GM19324 (cell line): ENCODE data around the gene ADCY4.
"Not testable (repeated sequence)": the region's sequence is repeated elsewhere in the genome, so short reads cannot be mapped to it uniquely, and the experiment has no call there.

Source experiments
- ATAC-seq: cut with Tn5 transposase; IDR thresholded peaks from one replicate; pipeline ENCODE4 v1.9.1; 2021; ENCODE audit warnings: mild to moderate bottlenecking, moderate library complexity; ENCODE audit not compliant: unreplicated experiment, low FRiP score

ADCY4 gene

DNA sequence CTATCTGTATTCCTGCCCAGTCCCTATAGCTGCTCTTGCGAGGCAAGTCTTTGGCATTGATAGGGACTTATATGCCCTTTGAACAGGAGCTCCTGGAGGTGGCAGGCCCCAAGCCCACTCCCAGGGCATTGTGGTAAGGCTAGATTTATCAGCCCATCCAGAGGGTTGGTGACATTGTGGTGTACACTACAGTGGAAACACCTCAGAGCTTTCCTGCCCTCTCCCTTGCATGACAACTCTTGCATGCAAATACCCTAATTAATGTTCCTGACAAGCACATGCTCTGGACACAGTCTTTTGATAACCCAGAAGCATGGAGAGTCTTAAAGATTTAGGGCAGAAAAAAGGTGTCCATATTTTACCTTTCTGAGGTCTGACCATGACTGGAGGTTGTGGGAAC, 5.7 kb upstream of the ADCY4 start:
- ATAC-seq = no peak

DNA sequence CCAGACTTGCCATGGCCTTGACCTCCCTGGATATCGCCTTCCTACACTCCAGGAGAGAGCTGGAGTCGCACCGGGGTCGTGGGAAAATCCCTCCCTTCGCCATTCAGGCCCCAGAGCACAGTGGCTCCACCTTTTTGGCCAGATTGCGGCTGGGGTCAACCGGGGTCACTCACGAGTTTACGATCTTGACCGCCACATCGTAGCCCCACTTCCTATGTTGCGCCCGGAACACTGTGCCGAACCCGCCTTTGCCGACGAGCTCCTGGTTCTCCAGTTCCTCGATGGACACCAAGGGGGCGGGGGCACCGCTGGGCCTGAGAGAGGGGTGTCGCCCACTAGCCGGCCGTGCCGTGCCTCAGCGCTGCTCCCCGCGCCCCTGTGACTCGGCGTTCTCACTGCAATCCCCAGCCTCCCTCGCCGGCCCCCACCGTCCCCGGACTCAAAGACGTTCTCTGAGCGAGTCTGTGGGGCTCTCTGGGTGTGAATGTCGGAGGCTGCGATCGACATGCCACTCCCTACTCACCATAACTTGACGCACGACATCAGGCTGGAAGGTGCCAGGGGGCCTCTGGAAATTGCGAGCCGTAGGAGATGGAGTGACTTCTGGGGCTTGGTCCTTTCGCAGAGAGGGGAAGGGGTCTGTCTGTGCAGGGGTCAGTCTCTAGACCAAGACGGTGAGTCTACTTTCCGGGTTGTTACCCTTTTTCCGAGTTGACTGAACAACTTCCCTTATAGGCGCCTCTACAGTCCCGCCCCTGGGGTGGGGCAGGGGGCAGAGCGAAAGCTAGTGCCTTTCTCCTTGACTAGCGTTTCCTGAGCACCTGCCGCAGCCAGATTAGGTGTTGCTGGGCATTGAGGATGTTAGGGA, 4.6 kb upstream of the ADCY4 start, which contains the start of gene RIPK3:
TSS of gene RIPK3 (minus strand) at position 708 of the 868 bp plus-strand sequence. CDS start at position 543, 165 bp downstream.
- peak; percentile 91 for ATAC-seq

DNA sequence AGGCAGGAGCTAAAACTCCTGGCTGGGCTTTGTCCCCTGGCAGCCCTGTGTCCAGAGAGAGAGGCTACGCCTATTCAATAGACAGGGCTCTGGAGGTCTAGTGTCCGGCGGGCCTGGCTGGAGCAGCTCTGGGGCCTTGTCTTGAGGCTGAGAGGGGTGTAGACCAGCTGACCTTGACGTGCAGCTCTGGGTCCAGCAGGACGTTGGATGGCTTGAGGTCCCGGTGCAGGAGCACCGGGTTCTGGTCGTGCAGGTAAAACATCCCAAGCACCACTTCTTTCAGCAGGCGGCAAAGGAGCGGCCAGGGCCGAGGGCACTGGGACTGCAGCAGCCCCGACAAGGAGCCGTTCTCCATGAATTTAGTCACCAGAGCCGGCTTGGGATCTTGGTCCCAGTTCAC, 4.0 kb upstream of the ADCY4 start:
- no peak for ATAC-seq

DNA sequence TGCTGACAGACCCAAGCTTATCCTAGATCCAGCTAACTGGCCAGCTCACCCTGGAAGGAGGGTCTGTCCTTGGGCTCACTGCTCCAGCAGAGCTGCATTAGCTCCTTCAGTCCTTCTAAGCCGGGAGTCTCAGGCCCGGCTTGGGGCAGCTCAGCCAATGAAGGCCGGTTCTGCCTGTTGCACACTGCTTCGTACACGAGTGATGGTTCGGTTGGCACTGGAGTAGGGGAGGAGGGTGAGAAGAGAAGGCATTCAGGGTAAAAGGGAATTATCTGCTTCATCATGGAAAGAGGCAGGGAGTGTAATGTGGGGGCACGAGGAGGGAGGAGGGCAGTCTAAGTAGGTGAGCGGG, 2.9 kb upstream of the ADCY4 start:
- ATAC-seq = no peak

DNA sequence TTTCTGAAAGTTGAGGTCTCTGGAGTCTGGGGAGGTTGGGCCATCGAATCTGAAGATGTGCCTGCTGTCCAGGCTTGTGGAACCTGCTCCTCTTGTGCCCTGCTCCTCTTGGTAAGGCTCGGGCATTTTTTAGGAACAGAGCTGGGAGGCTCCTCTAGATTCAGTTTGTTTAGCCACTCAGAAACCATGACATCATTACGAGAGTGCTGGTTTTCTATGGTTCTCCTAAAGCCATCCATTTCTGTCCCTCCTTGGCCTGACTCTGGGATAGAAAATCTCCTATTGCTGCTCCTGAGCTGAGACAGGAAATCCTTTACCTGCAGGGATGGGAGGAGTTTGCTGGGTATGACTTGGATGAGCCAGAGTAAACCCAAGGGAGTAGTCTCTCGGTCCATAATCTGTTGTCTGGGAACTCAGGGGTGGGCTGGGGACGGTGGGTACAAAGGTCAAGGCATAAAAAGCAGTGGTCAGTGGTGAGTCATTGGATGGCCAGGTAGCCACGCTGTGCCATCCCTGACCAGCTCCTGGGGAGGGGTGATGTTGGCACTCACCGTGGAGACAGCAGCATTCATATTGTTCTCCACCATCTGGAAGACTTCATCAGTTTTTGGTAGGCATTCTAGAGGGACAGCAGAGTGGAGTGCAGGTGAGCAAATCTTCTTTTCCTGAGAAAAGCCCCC, 2.4 kb upstream of the ADCY4 start:
- ATAC-seq = no peak

DNA sequence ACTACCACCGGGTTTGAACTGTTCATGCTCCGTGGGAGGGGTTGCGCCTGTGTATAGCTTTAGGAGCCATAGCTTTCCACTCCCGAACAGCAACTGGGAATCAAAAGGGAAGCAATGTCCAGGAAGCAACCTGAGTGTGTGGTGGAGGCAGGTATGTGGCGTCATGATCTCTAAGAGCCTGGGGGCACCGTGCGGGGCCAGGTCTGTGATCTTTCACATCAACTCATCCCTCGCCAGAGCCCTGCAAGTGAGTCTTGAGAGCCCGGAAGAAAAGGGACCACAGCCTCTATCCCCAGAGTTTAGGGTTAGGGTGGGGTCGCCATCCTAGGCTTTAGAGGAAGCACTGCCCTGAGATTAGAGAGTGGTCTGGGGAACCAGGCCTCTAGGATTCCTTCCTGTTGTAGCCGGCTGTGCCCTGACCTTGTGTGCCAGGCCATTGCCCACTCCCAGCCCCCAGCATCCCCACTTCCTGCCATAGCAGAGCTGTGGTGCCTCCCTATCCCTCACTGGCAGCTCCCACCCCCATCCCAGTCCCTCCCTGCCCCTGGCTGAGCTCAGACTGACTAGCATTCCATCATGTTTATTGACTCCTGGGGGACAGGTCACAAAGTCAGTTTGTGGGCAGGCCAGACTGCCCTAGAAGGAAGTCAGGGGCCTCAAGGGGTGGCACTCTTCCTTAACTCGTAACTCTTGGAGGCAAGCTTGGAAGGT, 745 bp upstream of the ADCY4 start:
- ATAC-seq = no peak

DNA sequence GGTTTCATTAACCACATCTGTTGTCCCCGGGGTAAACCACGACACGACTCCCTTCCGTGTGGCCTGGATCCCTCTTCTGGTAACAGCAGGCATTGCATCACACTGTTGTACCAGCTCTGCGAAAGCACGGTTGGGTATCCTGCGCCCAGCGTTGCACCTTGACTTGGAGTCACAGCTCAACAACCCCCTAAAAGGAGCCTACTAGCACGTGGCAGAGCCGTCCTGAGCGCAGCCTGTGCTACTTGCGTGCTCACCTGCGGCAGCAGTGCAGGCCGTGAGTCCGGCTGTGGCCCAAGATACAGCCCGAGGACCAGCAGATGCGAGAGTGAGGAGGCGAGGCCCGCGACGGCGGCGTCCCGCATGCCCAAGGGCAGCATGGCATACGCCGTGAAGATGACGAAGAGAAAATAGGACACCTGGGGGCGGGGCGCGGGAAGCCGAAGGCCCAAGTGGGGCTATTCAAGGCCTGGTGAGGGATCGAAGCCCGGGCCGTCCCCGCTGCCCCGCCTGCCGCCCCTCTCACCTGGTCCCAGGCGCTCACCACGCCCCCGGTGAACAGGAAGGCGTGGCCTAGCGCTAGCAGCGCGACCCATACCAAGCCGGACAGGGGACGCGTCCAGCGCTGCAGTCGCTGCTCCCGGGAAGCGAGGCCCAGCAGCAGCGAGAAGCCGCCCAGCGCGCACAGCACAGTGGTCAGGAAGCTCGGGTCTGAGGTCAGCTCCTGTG, 2.4 kb downstream of the ADCY4 start:
- peak; percentile 86 for ATAC-seq

DNA sequence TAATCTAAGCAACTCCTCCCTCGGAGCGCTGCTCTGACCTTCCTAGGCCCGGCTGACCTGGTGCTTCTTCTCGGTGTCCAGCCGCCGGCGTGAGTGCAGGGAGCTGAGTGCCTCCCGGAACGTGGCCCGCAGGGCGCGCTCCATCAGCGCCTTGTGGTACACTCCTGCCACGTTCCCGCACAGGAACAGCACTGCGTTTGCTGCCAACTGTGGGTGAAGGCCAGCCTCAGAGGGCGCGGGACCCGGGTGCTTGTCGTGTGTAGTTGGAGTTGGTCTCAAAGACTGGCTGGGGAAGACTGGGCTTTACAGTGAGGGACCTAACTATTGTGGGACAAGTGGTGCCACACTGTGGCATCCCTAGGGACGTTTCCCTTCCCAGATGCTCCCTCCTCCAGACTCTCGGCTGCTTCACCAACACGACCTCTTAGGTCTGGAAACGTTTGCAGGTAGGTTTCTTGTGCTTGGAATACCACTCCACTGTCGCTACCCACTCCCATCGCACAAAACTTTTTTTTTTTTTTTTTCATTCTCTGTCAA, 3.1 kb downstream of the ADCY4 start:
- no peak for ATAC-seq

DNA sequence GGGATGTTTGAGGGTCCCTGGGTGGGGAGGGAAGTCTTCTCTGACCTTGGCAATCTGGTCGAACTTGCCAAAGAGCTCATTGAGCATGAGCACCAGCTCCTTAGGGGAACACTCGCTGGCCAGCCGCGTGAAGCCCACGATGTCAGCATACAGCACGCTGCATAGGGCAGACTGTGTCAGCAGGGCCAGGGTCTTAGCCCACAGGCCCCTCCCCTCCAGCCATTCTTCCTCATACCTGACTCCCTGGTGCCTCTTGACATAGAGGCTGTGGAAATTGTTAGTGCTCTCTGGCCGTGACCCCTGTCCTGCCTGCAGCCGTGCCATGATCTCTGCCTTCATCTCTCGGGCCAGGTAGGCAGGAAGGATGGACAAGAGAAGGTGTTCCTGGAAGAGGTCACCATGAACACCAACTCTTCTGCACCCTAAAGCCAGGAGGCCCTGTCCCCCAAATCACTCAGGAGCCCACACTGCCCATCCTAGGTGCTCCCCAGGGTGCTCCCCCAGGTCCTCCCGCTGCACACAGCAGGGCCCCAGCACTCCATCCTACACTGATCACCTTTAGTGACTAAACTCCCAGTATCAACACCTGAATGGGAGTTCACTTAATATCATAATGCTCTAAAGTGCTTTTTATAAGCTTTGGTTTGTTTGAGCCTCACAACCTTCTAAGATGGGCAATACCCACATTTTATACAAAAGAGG, 3.7 kb downstream of the ADCY4 start:
- no peak for ATAC-seq

DNA sequence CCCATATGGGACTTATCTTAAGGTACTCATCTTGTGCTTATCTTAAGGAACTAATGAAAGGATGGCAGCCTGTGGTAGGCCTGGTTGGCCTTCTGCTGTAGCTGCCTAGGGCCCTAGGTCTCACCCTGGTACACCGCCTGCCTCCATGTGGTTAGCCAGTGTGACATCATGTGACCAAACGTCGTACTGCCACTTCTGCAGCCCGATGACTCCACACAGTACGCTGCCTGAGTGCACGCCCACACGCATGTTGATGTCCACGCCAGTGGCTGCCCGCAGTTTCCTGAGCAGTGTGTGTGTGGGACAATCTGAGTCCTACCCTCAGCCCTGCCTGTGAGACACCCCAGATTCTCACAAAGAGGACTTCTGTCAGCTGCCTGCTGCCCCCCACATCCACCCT, 5.1 kb downstream of the ADCY4 start:
- ATAC-seq = no peak

DNA sequence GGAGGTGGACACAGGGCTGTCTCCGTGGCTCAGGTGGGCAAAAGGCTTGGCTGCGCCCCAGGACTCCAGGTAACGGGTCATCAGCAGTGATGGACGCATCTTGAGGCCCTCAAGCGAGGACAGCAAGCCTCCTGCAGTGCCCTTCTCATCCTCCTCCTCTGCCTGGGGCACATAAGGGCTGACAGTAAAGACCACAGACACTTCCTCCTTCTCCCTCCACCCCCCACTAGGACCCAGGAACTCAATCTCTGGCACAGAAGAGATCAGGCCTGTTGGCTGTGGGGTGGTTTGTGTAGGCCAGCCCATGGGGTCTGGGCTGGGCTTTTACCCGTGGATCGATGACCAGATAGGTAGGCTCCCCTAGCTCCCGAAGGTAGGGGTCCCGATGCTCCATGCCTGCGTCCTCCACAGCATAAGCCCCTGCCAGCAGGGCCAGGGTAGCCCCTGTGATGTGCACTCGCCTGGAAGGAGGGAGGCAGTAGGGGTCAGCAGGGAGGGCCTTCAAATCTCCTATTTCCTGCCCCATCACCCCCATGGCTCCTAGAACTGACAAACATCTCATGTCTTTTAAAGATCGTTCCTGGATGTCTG, 5.7 kb downstream of the ADCY4 start:
- no peak for ATAC-seq

DNA sequence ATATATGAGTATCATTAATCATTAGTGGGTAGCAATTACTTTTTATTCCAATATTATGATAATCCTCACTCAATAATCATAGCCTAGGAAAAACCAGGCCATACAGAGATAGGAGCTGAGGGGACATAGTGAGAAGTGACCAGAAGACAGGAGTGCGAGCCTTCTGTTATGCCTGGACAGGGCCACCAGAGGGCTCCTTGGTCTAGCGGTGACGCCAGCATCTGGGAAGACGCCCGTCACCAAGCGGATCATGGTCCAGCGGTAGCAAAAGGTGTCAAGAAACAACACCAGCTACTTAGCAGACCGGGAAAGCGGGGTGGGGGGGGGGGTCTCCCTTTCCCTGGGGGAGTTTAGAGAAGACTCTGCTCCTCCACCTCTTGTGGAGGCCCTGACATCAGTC, 7.0 kb downstream of the ADCY4 start:
- not testable (repeated sequence) for ATAC-seq

DNA sequence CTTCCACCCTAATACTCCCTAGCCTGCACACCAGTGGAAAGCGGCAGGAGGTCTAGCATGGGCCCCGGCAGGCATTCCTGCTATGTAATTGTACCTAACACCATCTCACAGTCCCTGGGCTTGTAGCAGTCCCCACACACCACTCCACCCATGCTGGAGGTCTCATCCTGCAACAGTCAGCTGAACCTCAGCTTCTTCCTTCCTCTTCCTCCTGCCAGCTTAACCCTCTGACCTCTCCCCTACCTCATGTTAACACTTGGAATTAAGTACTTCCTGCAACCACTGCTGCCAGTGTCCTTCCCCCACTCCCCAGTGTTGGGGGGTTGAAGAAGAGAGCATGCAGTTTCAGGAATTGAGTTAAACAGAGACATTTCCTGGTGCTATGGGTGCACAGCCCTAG, 7.6 kb downstream of the ADCY4 start:
- no peak for ATAC-seq

DNA sequence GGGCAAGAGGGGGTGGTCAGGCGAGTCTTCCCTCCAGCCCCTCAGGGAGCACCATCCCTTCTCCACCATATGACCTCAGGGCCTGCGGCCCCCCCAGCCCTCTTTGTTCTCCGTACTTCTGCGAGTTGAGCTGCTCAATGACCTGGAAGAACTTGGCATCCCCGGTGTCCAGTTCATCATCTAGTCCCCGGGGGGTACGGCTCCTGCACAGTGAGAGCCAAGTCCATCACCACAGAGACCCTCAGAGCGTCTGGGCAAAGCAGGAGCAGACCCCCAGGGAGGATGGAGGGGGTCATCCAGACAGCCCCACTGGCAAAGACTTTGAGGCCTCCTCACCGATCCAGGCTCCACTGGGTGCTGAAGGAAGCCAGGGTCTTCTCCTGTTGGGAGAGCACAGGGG, 8.9 kb downstream of the ADCY4 start:
- no peak for ATAC-seq

DNA sequence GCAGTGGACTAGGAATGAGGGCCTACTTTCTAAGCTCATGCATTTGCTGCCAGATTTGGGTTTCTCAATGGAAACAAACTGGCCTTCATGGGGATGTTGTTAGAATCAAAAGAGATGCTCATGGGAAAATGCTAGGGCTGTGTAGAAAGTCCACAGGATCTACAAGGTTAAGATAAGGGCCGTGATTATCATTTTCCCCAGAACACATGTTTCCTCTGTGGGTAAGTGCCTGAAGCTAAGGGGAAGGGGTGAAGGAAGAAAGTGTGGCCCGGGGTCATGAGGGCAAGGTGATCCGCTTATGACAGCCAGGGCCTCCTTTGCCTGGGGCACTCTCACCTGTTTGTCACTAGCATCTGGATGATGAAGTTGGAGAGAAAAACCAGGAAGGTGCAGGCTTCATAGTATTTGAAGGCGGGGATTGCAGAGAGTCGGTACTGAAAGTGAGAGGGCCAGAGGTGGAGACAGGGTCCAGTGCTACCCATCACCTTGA, 9.8 kb downstream of the ADCY4 start:
- no peak for ATAC-seq

DNA sequence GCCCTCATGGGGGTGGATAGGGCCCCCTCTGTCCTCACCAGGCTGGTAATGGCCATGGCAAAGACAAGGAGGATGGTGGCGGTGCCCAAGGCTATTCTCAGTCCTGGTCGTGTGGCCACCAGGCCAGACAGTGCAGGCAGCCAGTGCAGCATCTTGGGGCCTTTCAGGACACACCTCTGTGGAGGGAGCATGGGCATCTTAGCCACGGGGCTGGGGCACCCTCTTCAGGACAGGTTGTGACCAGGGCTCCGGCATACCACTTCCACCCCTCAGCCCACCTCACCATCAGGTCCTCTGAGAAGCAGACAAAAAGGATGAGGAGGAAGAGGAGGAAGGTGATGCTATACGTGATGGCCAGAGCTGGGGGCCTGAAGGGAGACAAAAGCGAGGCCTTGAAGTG, 10.8 kb downstream of the ADCY4 start:
- ATAC-seq = no peak

DNA sequence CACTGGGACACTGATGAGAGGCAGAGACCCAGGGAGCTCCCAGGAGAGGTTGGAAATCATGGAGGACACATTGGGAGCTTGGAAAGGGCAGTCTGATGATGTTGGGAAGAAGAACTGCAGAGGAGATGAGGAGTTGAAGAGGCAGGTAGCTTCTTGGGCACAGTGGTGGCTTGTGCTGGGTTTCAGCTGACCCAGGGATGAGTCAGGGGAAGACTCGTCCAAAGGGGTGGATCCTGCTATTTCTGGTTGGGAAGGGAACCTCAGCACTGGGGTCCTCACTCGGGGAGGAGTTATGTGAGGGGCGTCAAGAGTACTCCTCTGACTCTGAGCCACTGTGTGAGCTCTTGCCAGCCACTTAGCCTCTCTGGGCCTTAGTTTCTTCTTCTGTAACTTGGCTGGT, 11.5 kb downstream of the ADCY4 start:
- ATAC-seq = no peak

DNA sequence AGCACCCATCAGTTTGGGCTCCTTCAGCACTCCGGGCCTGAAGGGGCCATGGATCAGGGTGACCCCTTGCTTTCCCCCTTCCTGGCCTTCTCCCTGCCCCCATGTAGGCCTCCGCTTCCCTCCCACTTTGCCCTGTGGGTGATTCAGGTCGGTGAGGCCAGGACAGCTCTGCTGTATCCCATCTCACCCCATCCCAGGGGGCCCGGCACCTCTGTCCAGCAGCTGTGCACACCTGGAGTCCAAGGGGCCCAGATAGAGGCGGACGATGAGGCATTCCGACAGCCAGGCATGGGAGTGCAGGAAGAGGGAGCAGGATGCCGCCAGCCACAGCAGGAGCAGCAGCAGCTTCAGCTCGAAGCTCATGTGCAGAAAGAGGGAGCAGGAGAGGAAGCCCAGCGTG, 12.2 kb downstream of the ADCY4 start:
- no peak for ATAC-seq

DNA sequence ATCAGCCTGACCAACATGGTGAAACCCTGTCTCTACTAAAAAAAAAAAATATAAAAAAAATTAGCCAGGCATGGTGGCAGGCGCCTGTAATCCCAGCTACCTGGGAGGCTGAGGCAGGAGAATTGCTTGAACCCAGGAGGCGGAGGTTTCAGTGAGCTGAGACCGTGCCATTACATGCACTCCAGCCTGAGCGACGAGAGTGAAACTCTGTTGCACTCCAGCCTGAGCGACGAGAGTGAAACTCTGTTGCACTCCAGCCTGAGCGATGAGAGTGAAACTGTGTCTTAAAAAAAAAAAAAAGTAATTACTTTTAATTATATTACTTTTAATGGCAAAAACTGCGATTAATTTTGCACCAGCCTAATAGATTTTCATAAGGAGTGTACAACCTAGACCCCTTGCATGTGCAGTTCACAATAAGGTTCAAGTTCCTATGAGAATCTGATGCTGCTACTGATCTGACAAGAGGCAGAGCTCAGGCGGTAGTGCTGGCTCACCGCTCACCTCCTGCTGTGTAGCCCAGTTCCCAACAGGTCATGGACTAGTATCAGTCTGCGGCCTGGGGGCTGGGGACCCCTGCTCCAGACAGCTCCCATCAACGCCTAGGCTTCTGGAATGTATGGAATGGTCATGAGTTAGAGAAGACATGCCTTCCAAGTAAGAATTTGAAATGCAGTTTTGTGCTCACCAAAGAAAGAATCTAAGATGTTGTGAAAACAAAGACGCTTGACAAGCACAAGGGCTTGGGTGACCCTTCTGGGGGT, 13.5 kb downstream of the ADCY4 start:
- no peak for ATAC-seq
